ENCODE data around the gene SLC7A9.

Gene SLC7A9

DNA sequence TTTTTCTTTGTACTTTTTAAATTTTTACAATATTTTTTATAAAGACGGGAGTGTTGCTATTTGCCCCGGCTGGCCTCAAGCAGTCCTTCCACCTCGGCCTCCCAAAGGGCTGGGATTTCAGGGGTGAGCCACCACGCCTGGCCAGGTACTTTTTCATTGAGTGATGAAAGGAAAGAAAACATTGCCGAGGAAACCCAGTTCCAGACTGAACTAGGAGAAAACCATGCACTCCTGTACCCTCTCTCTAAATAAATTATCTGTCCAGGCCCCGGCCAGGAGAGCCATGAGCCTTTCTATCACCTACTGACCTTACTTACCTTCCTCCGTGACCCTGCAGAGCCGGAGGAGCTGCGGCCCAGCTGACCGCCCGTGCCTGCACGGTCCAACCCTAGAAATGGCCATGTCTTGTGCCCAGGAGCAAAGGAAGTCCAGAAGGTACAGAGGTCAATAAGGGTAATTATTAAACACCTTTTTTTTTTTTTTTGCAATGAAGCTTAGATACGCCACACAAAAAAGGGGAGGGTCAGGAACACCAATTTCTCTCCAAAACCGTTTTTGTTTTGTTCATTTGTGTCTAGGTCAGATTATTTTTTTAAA is at the start of gene SLC7A9:
Gene SLC7A9, minus strand, starts transcription at position 399 of the 597 bp plus-strand sequence. CDS start 1,233 bp downstream, outside the sequence.
- no peak within 1 kb of the TSS for H3K4me3 ChIP-seq (ENCODE audit: low read depth, low read length)

DNA sequence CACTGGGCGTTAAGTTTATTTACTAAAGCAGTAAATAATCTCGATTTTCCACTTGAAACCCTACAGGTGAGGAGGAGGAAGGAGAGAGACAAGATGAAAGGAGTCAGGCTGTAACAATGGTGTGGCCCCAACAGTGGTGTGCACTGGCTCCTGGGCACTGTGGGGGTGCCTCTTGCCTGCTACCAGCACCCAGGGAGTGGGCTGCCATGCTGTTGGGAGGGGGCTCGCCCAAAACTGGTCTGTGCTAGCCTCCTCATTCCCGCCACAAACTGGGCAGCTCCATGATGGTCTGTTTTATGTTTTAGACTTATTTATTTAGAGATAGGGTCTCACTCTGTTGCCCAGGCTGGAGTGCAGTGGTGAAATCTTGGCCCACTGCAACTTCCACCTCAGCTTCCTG is 49.8 kb upstream of the SLC7A9 start:
- DNase-seq (ENCODE audit: low read depth): no peak
- no peak overlapping the region for H3K4me3 ChIP-seq (ENCODE audit: low read depth, low read length)

More for the DNA sequence above, at the start of gene SLC7A9:
- DNase-seq (ENCODE audit: low read depth): no peak

DNA sequence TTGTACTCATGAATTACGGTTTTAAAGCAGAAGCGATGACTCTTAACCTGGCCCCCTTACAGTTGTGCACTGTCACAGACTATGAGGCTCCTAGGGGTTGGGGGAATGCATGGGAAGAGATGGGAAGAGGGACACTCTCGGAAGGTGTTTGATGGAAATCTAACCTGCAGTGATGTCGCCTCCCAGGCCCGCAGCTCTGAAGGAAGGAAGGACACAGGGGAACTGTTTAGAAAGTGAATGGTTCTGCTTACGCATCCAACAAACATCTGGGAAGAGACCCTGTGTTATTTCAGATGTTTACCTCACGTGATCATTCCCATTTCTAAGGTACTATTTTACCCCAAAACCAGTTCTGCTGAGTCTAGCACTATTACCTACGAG is 48.0 kb upstream of the SLC7A9 start:
- H3K4me3 ChIP-seq (ENCODE audit: low read depth, low read length): no peak overlapping the region
- DNase-seq (ENCODE audit: low read depth): no peak

DNA sequence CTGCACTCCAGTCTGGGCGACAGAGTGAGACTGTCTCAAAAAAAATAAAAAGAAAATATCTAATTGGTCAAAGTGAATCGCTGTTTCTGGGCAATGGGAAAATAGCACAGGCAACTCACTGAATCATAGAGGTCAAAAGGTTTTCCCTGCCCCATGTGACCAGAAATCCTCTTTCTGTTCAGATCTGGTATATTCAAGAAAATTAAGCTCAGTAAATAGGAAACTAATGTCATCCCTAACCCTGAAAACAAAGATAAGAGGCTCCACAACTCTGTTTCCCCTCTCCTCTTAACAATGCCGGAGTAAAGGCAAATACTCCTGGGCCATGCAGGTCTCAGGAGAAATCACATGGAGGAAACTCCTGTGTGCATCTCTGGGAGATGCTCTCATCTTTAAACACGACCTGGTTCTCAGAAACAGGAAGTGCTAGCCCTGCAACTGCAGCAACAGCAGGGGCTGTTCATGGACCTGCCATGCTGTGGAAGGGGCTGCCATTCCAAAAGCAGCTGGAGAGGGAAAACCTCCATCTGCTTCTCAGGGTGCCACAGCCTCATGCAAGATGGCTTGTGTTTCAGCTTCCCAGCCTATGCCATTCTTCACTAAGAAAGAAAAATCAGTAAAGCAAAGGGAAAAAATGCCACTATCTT is 47.5 kb upstream of the SLC7A9 start:
- H3K4me3 ChIP-seq (ENCODE audit: low read depth, low read length): no peak overlapping the region
- DNase-seq (ENCODE audit: low read depth): no peak

DNA sequence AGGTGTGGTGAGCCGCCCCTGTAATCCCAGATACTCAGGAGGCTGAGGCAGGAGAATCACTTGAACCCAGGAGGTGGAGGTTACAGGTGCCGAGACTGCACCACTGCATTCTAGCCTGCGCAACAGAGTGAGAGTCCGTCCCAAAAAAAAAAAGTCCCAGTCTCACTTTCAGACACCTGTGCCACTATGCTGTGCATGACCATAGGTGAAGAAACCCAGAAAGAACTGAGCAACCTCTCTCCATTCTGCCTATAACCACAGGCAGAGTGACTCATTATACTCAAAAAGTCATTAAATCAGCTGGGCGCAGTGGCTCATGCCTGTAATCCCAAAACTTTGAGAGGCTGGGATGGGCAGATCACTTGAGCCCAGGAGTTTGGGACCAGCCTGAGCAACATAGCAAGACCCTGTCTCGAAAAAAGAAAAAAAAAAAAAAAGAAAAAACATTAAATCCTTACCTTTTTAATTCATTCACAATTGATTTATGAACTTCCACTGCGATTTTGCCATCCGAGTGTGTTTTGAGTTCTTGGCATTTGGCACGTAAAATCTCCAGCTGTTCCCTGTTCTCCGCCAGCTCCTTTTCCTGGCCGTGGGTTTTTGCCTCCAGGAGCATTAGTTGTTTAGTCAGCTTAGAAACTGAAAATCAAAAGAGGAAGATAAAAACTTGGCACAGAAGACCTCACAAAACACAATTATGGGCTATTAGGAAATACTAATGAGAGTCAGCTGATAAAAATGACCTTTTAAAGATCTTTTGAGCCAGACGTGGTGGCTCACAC is 45.5 kb upstream of the SLC7A9 start:
- no peak for DNase-seq (ENCODE audit: low read depth)
- H3K4me3 ChIP-seq (ENCODE audit: low read depth, low read length): no peak overlapping the region

DNA sequence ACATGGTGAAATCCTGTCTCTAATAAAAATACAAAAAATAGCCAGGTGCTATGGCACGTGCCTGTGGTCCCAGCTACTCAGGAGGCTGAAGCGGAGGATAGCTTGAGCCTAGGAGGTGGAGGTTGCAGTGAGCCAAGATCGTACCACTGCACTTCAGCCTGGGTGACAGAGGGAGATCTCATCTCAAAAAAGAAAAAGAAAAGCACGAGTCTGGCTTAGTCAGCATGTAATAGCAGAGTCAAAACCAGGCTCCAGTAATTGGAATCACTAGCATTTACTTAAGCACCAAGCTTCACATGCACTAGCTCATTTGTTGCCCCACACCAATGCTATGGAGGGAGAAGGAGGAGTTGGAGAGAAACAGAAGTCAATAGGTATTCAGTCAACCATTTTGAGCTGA is 41.9 kb upstream of the SLC7A9 start:
- no peak overlapping the region for H3K4me3 ChIP-seq (ENCODE audit: low read depth, low read length)
- no peak for DNase-seq (ENCODE audit: low read depth)

DNA sequence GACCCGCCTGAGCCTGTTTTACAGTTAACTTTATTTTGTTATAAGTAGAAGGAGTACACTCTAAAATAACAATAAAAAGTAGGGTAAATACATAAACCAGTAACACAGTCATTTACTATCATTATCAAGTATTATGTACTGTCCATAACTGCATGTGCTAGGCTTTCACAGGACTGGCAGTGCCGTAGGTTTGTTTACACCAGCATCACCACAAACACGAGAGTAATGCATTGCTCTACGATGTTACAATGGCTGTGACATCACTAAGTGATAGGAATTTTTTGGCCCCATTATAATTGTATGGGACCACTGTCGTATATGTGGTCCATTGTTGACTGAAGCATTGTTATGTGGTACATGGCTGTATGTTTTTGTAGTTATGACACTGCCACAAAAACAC is 41.3 kb upstream of the SLC7A9 start:
- no peak for DNase-seq (ENCODE audit: low read depth)
- H3K4me3 ChIP-seq (ENCODE audit: low read depth, low read length): no peak overlapping the region

DNA sequence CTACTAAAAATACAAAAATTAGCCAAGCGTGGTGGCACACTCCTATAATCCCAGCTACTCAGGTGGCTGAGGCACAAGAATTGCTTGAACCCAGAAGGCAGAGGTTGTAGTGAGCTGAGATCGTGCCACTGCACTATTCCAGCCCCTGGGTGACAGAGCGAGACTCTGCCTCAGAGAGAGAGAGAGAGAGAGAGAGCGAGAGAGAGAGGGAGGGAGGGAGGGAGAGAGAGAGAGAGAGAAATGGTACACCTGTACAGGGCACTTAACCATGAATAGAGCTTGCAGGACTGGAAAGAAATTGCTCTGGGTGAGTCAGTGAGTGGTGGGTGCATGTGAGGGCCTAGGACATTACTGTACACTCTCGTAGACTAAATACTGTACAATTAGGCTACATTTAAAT is 40.5 kb upstream of the SLC7A9 start:
- no peak for DNase-seq (ENCODE audit: low read depth)
- H3K4me3 ChIP-seq (ENCODE audit: low read depth, low read length): no peak overlapping the region

DNA sequence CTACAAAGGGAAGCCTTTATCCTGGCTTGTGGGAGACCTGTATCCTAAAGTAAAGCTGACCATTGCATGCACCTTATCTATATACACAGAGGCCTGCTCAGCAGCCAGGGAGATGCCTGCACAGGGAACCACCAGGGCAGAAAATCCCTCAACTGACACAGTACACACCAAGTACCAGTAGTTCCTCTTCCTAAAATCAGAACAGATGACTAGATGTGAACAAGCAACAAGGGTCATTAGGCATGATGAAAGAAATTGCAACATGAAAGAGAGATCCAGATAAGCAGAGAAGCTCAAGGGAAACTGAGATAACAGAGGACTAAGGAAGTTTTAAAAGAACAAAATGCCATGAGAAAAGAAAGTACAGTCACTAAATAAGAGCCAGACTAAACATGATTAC is 39.7 kb upstream of the SLC7A9 start:
- no peak for DNase-seq (ENCODE audit: low read depth)
- H3K4me3 ChIP-seq (ENCODE audit: low read depth, low read length): no peak overlapping the region

DNA sequence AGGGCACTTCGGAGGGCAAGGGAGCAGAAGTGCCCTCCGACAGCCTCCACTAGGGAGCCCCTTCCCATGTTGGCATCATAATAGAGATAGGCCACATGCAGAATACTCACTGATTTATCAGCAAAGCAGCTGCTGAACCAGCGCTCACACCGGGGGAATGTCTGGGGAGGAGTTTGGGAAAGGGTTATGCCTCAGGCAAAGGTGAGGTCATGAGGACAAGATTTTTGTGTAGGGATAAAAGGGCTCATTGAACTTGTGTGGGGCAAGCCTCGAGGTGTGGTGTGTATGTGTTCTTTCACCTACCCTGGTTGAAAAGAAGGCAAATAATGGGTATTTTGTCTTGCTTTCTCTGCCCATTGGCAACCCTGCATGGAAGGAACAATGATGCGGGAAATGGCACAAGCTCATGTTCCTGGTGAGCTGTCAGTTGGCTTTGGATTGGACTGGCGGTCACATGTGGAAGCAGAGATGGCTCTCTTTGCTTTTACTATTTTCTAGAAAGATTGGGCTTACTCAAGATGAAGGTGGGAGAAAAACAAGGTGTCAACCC is 39.1 kb upstream of the SLC7A9 start:
- H3K4me3 ChIP-seq (ENCODE audit: low read depth, low read length): no peak overlapping the region
- no peak for DNase-seq (ENCODE audit: low read depth)

DNA sequence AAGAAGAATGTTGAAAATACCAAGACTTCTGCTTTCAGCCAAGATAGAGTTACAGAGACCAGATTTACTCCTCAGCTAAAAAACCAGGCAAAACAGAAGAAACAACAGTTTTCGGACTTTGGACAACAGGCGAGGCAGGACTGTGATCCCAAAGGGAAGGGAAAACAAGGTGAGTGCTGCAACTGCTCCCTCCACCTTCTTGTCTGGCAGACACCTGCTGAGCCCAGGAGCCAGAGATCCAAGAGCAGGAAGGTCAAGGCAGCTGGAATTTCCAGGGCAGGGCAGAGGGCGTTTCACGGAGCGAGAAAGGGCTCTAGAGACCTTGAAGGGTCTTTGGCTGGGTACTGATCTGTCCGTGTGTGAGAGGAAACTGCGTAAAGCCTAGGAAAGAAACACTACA is 32.9 kb upstream of the SLC7A9 start:
- no peak overlapping the region for H3K4me3 ChIP-seq (ENCODE audit: low read depth, low read length)
- no peak for DNase-seq (ENCODE audit: low read depth)

DNA sequence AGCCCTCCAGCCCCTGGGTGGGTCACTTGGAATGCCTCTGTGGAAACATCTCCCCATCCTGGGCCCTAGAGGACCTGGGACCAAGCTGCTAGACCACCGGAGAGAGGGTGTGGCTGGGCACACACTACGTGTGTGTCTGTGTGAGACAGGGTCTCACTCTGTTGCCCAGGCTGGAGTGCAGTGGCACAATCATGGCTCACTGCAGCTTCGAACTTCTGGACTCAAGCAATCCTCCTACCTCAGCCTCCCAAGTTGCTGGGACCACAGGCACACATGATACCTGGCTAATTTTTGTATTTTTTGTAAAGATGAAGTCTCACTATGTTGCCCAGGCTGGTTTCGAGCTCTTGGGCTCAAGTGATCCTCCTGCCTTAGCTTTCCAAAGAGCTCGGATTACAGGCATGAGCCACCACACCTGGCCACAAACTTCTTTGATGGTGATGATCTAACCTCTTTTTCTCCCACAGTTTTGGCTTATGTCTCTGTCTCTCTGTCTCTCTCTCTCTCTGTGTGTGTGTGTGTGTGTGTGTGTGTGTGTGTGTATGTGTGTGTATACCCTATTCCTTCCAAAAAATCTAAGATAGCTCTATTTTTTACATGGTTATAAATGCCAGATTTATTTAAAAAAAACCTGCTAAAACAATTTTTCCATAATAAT is 32.1 kb upstream of the SLC7A9 start:
- no peak overlapping the region for H3K4me3 ChIP-seq (ENCODE audit: low read depth, low read length)
- DNase-seq (ENCODE audit: low read depth): no peak

DNA sequence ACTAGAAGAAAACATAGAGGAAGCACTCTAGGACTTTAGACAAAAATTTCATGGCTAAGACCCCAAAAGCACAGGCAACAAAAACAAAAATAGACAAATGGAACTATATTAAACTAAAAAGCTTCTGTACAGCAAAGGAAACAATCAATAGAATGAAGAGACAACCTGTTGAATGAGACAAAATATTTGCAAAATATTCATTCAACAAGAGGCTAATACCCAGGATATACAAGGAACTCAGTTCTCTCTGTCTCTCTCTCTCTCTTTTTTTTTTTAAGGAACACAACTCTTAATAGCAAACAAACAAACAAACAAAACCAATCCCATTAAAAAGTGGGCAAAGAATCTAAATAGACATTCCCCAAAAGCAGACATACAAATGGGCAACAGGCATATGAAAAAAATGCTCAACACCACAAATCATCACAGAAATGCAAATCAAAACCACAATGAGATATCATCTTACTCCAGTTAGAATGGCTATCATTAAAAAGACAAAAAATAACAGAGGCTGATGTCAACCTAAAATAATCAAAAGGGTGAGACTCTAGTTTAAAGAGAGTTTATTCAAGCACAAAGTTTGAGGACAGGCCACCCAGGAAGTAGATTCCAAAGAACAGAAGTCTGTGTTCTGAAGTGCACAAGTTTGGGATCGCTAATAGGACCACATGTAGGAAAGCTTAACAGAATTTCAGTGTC is 27.1 kb upstream of the SLC7A9 start:
- DNase-seq (ENCODE audit: low read depth): peak; percentile 1
- H3K4me3 ChIP-seq (ENCODE audit: low read depth, low read length): no peak overlapping the region

DNA sequence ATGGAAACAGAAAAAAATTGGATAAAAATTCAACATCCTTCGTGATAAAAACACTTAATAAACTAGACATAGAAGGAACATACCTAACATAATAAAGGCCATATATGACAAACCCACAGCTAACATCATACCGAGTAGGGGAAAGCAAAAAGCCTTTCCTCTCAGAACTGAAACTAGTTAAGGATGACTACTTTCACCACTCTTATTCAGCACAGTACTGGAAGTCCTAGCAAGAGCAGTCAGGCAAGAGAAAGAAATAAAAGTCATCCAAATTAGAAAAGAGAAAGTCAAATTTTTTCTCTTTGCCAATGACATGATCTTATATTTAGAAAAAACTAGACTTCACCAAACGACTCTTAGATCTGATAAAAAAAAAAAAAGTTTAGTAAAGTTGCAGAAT is 25.8 kb upstream of the SLC7A9 start:
- no peak for DNase-seq (ENCODE audit: low read depth)

DNA sequence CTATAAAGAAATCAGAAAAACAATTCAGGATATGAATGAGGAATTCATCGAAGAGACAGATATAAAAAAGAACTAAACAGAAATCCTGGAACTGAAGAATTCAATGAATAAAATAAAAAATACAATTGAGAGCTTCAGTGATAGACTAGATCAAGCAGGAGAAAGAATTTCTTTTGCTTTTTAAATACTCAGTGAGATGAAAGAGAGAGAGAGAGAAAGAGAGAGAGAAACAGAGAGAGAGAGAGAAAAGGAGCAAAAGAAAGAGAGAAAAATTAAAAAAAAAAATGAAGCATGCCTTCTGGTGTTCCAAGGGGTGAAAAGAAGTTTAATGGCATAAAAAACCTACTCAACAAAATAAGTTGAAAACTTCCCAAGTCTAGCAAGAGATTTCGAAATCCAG is 22.0 kb upstream of the SLC7A9 start:
- DNase-seq (ENCODE audit: low read depth): no peak

More for the DNA sequence above, 25.8 kb upstream of the SLC7A9 start:
- H3K4me3 ChIP-seq (ENCODE audit: low read depth, low read length): no peak overlapping the region

DNA sequence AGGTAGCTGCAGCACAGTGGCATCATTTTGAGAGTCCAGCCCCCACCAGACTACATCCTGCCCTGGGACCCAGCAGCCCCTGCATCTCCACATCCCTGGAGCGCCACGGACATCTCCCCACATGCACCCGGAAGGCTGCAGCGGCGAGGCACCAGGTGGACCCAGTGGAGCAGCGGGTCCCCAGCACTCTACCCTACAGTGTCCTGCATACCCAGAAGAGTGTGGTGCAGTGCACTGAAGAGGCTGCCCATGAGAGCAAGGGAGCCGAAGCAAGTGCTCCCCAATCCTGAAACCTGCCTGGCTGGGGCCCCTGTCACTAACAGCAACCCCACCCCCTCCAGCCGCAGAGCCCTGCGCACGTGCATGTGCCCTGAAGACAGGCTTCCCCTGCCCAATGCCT is 21.3 kb upstream of the SLC7A9 start:
- H3K4me3 ChIP-seq (ENCODE audit: low read depth, low read length): no peak overlapping the region
- no peak for DNase-seq (ENCODE audit: low read depth)

More for the DNA sequence above, 22.0 kb upstream of the SLC7A9 start:
- no peak overlapping the region for H3K4me3 ChIP-seq (ENCODE audit: low read depth, low read length)

DNA sequence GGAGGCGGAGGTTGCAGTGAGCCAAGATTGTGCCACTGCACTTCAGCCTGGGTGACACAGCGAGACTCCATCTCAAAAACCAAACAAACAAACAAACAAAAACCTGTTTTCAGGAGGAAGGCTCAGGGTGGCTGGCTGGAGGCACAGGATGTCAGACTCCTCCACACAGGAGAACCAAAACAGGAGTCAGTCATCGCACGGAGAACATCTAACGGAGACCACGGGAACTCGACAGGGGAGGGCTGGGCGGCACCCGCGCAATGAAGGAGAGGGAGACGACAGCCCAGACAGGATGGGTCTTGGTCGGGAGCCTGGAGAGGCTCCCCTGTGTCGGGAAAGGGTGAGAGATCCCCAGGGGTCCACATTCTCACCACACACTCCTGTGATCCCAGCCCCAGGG is 20.8 kb upstream of the SLC7A9 start:
- DNase-seq (ENCODE audit: low read depth): no peak
- H3K4me3 ChIP-seq (ENCODE audit: low read depth, low read length): no peak overlapping the region

DNA sequence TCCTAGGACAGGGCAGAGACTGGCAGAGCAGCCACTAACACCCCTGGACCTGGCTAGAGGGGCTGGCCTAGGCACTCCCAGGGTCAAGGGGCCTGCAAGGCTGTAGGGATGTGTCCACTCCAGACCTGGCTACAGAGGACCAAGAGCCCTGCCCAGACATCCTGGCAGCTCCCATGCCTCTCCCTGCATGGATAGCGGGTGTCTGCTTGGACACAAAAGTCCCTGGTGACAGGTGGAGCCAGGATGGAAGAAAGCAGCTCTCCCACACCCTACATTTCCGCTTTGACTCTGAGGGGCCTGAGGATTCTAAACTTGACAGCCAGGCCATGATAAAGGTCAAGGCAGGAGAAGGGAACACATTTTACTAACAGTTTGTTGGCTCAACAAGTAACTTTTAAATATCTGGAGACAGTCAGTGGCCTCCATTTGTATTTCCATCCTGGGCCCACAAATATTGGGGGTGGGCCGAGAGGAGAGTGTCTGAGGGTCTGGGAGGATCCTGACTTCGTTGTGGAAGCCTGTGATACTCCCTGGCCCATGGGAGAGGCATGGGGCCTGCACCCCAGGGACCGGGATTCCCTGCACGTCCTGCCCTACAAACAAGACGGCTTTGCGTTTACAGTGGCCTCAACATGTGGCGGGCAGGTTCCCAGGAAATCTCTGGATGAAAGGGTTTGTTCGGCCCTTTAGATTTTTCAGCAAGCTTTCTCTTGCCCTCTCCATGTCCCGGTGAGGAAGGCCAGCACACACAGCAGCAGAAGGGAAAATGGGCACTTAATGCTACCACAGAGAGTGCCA is 19.8 kb upstream of the SLC7A9 start:
- H3K4me3 ChIP-seq (ENCODE audit: low read depth, low read length): no peak overlapping the region
- DNase-seq (ENCODE audit: low read depth): no peak
